HEK293T (cell line): ENCODE data around the gene SYCP1.

ENCODE experiments used
- ARNT ChIP-seq: fragments of 450-650 bp; IDR thresholded peaks from 2 replicates; pipeline ENCODE4 v1.6.1; 2017; ENCODE audit warnings: mild to moderate bottlenecking
- BHLHE40 ChIP-seq: fragments of 450-650 bp; IDR thresholded peaks from 2 replicates; pipeline ENCODE4 v1.6.1; 2016; ENCODE audit warnings: mild to moderate bottlenecking, moderate library complexity, borderline replicate concordance
- ELF4 ChIP-seq: fragments of 450-650 bp; IDR thresholded peaks from 2 replicates; pipeline ENCODE4 v1.6.1; 2017; ENCODE audit warnings: antibody characterized with exemption
- HDGF ChIP-seq: fragments of 450-650 bp; IDR thresholded peaks from 2 replicates; pipeline ENCODE4 v1.6.1; 2017; ENCODE audit warnings: antibody characterized with exemption, borderline replicate concordance
- NFRKB ChIP-seq: fragments of 450-650 bp; IDR thresholded peaks from 2 replicates; pipeline ENCODE4 v1.6.1; 2016; ENCODE audit warnings: mild to moderate bottlenecking, moderate library complexity
- ZNF384 ChIP-seq: fragments of 450-650 bp; IDR thresholded peaks from 2 replicates; pipeline ENCODE4 v1.6.1; 2016
- TF ChIP-seq, protein P1 (sequence below): fragments of 450-650 bp; IDR thresholded peaks from 2 replicates; pipeline ENCODE4 v1.6.1; 2016

DNA sequence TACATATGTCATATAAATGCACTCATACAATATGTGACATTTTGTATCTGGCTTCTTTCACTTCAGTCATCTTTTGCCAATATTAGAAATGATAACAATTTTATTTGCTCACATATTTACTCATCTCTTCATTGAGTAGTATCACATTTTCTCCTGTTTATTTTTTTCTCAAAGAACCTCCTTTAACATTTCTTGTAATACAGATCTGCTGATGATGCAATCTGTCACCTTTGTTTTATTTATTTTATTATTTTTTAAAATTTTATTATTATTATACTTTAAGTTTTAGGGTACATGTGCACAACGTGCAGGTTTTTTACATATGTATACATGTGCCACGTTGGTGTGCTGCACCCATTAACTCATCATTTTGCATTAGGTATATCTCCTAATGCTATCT lies 159.1 kb downstream of the SYCP1 start:
- TF ChIP-seq, protein P1, sequence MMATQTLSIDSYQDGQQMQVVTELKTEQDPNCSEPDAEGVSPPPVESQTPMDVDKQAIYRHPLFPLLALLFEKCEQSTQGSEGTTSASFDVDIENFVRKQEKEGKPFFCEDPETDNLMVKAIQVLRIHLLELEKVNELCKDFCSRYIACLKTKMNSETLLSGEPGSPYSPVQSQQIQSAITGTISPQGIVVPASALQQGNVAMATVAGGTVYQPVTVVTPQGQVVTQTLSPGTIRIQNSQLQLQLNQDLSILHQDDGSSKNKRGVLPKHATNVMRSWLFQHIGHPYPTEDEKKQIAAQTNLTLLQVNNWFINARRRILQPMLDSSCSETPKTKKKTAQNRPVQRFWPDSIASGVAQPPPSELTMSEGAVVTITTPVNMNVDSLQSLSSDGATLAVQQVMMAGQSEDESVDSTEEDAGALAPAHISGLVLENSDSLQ = no peak
- TF ChIP-seq BHLHE40 (no peak), HDGF (no peak), ELF4 (no peak), ARNT (no peak), ZNF384 (no peak), NFRKB (no peak)
